MCF 10A (cell line): ENCODE data around the gene PIEZO2. TPM values are rescaled to one million over a fixed set of nuclear protein-coding genes. Genes with fewer than 3 reads are reported as not detected.

Experiments used
- BruUV-seq: library from RNA; stranded (reverse); fragments of 400-500 nt; replicated peaks from 2 replicates; lab custom pipeline; 2021; lab: Mats Ljungman, UMichigan
- CTCF ChIA-PET: fragments of 300-600 bp; sonication (Branson Sonifier 250); formaldehyde crosslinking; extraction: SDS; loops from one replicate; lab custom pipeline; 2021; ENCODE audit warnings: antibody characterized with exemption, inconsistent platforms; lab: Yijun Ruan, JAX
- POLR2A ChIA-PET: fragments of 300-600, 350-650 bp; sonication (Branson Sonifier 250); formaldehyde crosslinking; extraction: SDS; loops from one replicate; lab custom pipeline; 2020; ENCODE audit warnings: antibody characterized with exemption, inconsistent platforms; lab: Yijun Ruan, JAX
- DNase-seq: peaks from one replicate; pipeline ENCODE4 v3.0.0-alpha.2; 2018; ENCODE audit not compliant: unreplicated experiment
- H3K27ac Mint-ChIP-seq: one replicate; pipeline ENCODE4 v1.8.0; 2022; ENCODE audit warnings: mild to moderate bottlenecking, low read depth, mixed read lengths; ENCODE audit not compliant: unreplicated experiment
- H3K27me3 Mint-ChIP-seq: one replicate; pipeline ENCODE4 v1.8.0; 2022; ENCODE audit warnings: mixed read lengths; ENCODE audit not compliant: insufficient read depth, unreplicated experiment
- H3K36me3 Mint-ChIP-seq: one replicate; pipeline ENCODE4 v1.8.0; 2022; ENCODE audit warnings: mild to moderate bottlenecking, moderate library complexity, mixed read lengths; ENCODE audit not compliant: insufficient read depth, unreplicated experiment
- H3K4me1 Mint-ChIP-seq: one replicate; pipeline ENCODE4 v1.8.0; 2022; ENCODE audit warnings: mixed read lengths; ENCODE audit not compliant: insufficient read depth, unreplicated experiment
- H3K4me3 Mint-ChIP-seq: one replicate; pipeline ENCODE4 v1.8.0; 2022; ENCODE audit warnings: mild to moderate bottlenecking, moderate library complexity, mixed read lengths; ENCODE audit not compliant: unreplicated experiment
- H3K9me3 Mint-ChIP-seq: one replicate; pipeline ENCODE4 v1.8.0; 2022; ENCODE audit warnings: mixed read lengths; ENCODE audit not compliant: unreplicated experiment
- intact Hi-C: fragments of 100-400 bp; cut with micrococcal nuclease; formaldehyde crosslinking; loops from 2 replicates; pipeline ENCODE4 v1.14.1; 2022
- total RNA-seq: library from RNA; stranded (reverse); gene quantifications from 2 replicates; pipeline ENCODE4 v1.2.3, GENCODE V29; 2022
- TF ChIP-seq, protein P1 (sequence below): fragments of 200-600 bp; IDR thresholded peaks from one replicate; pipeline ENCODE4 v1.8.0; 2022; ENCODE audit warnings: antibody characterized with exemption, mild to moderate bottlenecking; ENCODE audit not compliant: unreplicated experiment

The PIEZO2 gene
- total RNA-seq, 1 experiment from 2014 or later = 0.49 TPM

DNA sequence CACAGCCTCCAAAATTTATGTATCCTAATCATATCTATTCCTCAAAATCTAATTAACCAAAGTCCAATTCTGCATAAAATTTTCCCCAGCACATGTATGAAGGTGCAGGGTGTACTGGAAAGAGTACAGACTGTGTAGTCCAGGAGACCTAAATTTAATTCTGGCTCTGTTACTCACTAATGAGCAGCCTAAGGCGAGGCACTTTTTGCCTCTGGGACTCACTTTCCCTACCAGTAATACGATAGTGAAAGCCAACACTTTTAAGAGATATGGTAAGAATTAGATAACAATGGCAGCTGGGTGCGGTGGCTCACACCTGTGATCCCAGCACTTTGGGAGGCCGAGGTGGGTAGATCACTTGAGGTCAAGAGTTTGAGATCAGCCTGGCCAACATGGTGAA lies 177.7 kb downstream of the PIEZO2 start:
- Mint-ChIP-seq H3K36me3 (no peaks in the 10 kb centered on the region), H3K9me3 (no peaks in the 10 kb centered on the region), H3K27ac (no peak overlapping the region), H3K27me3 (no peaks in the 10 kb centered on the region), H3K4me1 (peaks cover 11% of the 10 kb centered on the region), H3K4me3 (no peak overlapping the region)
- POLR2A ChIA-PET = no interaction called here
- DNase-seq = no peak
- CTCF ChIA-PET = interaction anchor here (0.7 kb wide), 1 partner anchor 16 kb away, joined by 4 read pairs; no protein-coding TSS in a partner anchor
- no TSS peak for BruUV-seq
- TF ChIP-seq, protein P1, sequence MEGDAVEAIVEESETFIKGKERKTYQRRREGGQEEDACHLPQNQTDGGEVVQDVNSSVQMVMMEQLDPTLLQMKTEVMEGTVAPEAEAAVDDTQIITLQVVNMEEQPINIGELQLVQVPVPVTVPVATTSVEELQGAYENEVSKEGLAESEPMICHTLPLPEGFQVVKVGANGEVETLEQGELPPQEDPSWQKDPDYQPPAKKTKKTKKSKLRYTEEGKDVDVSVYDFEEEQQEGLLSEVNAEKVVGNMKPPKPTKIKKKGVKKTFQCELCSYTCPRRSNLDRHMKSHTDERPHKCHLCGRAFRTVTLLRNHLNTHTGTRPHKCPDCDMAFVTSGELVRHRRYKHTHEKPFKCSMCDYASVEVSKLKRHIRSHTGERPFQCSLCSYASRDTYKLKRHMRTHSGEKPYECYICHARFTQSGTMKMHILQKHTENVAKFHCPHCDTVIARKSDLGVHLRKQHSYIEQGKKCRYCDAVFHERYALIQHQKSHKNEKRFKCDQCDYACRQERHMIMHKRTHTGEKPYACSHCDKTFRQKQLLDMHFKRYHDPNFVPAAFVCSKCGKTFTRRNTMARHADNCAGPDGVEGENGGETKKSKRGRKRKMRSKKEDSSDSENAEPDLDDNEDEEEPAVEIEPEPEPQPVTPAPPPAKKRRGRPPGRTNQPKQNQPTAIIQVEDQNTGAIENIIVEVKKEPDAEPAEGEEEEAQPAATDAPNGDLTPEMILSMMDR = no peak
- intact Hi-C loops = no loop called here

- H3K27me3 Mint-ChIP-seq = no peaks in the 10 kb centered on the region
- DNase-seq = no peak
Measured at GRCh38 chr18:10965119-10965518, 184.2 kb downstream of the PIEZO2 start.

DNA sequence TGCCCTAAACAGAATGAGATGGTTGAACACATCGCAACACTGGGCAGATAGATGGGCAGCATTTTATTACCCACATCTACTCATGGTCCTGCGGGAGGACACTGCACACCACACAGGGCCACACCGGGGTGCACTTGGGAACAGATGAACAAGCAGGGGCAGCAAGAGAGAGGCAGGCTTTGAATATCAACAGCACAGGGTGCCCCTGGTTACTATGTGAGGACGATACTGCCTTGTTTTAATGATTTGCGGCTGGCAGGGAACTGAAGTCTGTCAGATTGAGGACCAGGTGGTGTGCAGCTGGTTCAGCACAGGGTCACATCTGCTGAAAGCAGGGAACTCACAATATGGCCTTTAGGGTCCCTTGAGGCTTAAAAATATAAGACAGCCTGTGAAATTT lies 195.7 kb downstream of the PIEZO2 start:
- TF ChIP-seq, protein P1 = no peak
- Mint-ChIP-seq H3K27me3 (no peaks in the 10 kb centered on the region), H3K27ac (no peak overlapping the region), H3K4me3 (no peak overlapping the region), H3K9me3 (peaks cover under 1% of the 10 kb centered on the region), H3K36me3 (no peaks in the 10 kb centered on the region), H3K4me1 (peaks cover 15% of the 10 kb centered on the region)
- POLR2A ChIA-PET = no interaction called here
- intact Hi-C loops = no loop called here
- DNase-seq = no peak
- CTCF ChIA-PET = interaction anchor here (1.0 kb wide), 1 partner anchor 22 kb away, joined by 3 read pairs; no protein-coding TSS in a partner anchor
- no TSS peak for BruUV-seq

More at GRCh38 chr18:10965119-10965518, 184.2 kb downstream of the PIEZO2 start:
- no TSS peak for BruUV-seq
- peak overlapping the region; percentile 23 for H3K27ac Mint-ChIP-seq
- TF ChIP-seq, protein P1 = no peak
- CTCF ChIA-PET = no interaction called here
- H3K4me3 Mint-ChIP-seq = no peak overlapping the region
- intact Hi-C loops = loop anchor here (10.0 kb wide), 1 partner anchor 80 kb away; no protein-coding TSS in a partner anchor
- POLR2A ChIA-PET = interaction anchor here (0.6 kb wide), 1 partner anchor 51 kb away, joined by 3 read pairs; no protein-coding TSS in a partner anchor
- no peaks in the 10 kb centered on the region for H3K9me3 Mint-ChIP-seq
- H3K36me3 Mint-ChIP-seq = no peaks in the 10 kb centered on the region
- peaks cover 9% of the 10 kb centered on the region for H3K4me1 Mint-ChIP-seq

- peaks cover 15% of the 10 kb centered on the region for H3K4me1 Mint-ChIP-seq
- no TSS peak for BruUV-seq
- no peak for DNase-seq
- no peaks in the 10 kb centered on the region for H3K27me3 Mint-ChIP-seq
- no peak overlapping the region for H3K4me3 Mint-ChIP-seq
- CTCF ChIA-PET = no interaction called here
- peak overlapping the region; percentile 11 for H3K27ac Mint-ChIP-seq
- peaks cover 15% of the 10 kb centered on the region for H3K9me3 Mint-ChIP-seq
- no peaks in the 10 kb centered on the region for H3K36me3 Mint-ChIP-seq
- intact Hi-C loops = no loop called here
- POLR2A ChIA-PET = no interaction called here
- TF ChIP-seq, protein P1 = no peak
Measured at GRCh38 chr18:10951631-10952544, 197.5 kb downstream of the PIEZO2 start.
